WTC11 (cell line): ENCODE data around the gene OPA1.

Experiments
- E2F4 ChIP-seq: sonication (generic); formaldehyde crosslinking; IDR thresholded peaks from 2 replicates; pipeline ENCODE4 v1.8.1; 2022; ENCODE audit warnings: low read depth, mild to moderate bottlenecking, moderate library complexity, missing genetic modification reagents, borderline replicate concordance
- ESRRA ChIP-seq: sonication (generic); formaldehyde crosslinking; IDR thresholded peaks from 2 replicates; pipeline ENCODE4 v1.8.1; 2022; ENCODE audit warnings: mild to moderate bottlenecking, missing genetic modification reagents, borderline replicate concordance
- ZNF671 ChIP-seq: fragments of 250-450 bp; sonication (Bioruptor Pico); IDR thresholded peaks from 2 replicates; pipeline ENCODE4 v1.8.0; 2021; ENCODE audit warnings: mild to moderate bottlenecking

GRCh38 chr3:193554811-193555210 lies 38.2 kb upstream of the OPA1 start, which contains the start of gene ATP13A4:
- TF ChIP-seq ESRRA (no peak), E2F4 (no peak), ZNF671 (CRISPR knock-in tag) (no peak)
